Ovary (tissue), 9 donors: Measurements from ENCODE around the gene ACTN1. TPM values are rescaled to one million over a fixed set of nuclear protein-coding genes. Genes with fewer than 3 reads are reported as not detected.

Source experiments
- DNase-seq, 5 donors: peaks; one replicate each; pipeline ENCODE4 v3.0.0-alpha.2; 2019 to 2020
- H3K27ac ChIP-seq, 2 donors: fragments of 200-600 bp; one replicate each; pipeline versions ENCODE4 v1.5.1 to v1.8.0; 2019 to 2022
- H3K27me3 ChIP-seq: fragments of 200-600 bp; one replicate; pipeline ENCODE4 v1.8.0; 2022
- H3K36me3 ChIP-seq: fragments of 200-600 bp; sonication (generic); one replicate; pipeline ENCODE4 v1.5.1; 2019
- H3K4me1 ChIP-seq: one replicate; pipeline ENCODE4 v1.8.1; 2013; ENCODE audit warnings: mild to moderate bottlenecking, moderate library complexity; ENCODE audit not compliant: insufficient read depth
- H3K4me3 ChIP-seq: fragments of 200-600 bp; sonication (generic); one replicate; pipeline ENCODE4 v1.5.1; 2017
- H3K9me3 ChIP-seq, 2 donors: fragments of 200-600 bp in 1 of 2; sonication (generic) in 1 of 2; one replicate each; pipeline versions ENCODE4 v1.5.1 to v1.8.1; 2013 to 2019; ENCODE audit warnings: mild to moderate bottlenecking in 1 of 2, moderate library complexity in 1 of 2
- CTCF ChIP-seq, 3 donors: fragments of 450-650 bp in 2 of 3; fragments of 200-600 bp in 1 of 3; IDR thresholded peaks; one replicate each; pipeline versions ENCODE4 v1.5.1 to v1.8.0; 2016 to 2022; ENCODE audit warnings: antibody characterized with exemption in 3 of 3, mild to moderate bottlenecking in 1 of 3
- EP300 ChIP-seq: sonication (generic); formaldehyde crosslinking; IDR thresholded peaks from one replicate; pipeline ENCODE4 v1.6.1; 2017; ENCODE audit warnings: antibody characterized with exemption
- POLR2A ChIP-seq: fragments of 450-650 bp; IDR thresholded peaks from one replicate; pipeline ENCODE4 v1.6.1; 2017; ENCODE audit warnings: antibody characterized with exemption, mild to moderate bottlenecking, moderate library complexity
- WGBS, 3 donors: extraction: QIAGEN DNeasy Blood & Tissue Kit in 1 of 3; methylation state at CpG; one replicate each; pipeline versions ENCODE4 v1.1.5 to v1.1.7; 2013 to 2017; 5-methylcytosine and 5-hydroxymethylcytosine counted together
- intact Hi-C, 4 donors: fragments of 100-400 bp; cut with DNase I; formaldehyde crosslinking; loops; one replicate each; pipeline versions ENCODE4 v1.11.0 to v1.15.1; 2022 to 2023
- polyA plus RNA-seq, 2 donors: library from polyadenylated mRNA; stranded (reverse); fragments of 200-250 nt in 1 of 2; fragments of 350-450 nt in 1 of 2; fragmentation: Illumina TruSeq in 1 of 2; extraction: RNeasy Lipid Tissue Mini Kit (QIAGEN cat#74804) in 1 of 2; gene quantifications; one replicate each; pipeline ENCODE4 v1.2.3, GENCODE V29; 2013 to 2014
- total RNA-seq, 7 donors: library from RNA; depleted of rRNA in 2 of 7; stranded (reverse); fragments of >200 nt in 2 of 7; fragmentation: NEBNext Ultra II Directional in 3 of 7; extraction: Animal tissue kit (Norgen Biotek cat#: 25700) in 3 of 7; gene quantifications; one replicate each; pipeline versions ENCODE4 v1.1.0 to v1.2.4, GENCODE V29; 2016 to 2023
- donor health status: DM: no; HTN: no; CAD: no; lungs with moderate emphysema.
- donor health status: DM: no; HTN: no; CAD: no.
- donor health status: Bipolar disorder and iron deficiency.
- donor health status: DM: yes; HTN: yes; CAD: no.
- donor health status: DM: no; HTN: no; CAD: no.
- donor health status: DM: yes; HTN: yes; CAD: no.

ACTN1 gene
- total and polyA plus RNA-seq, 9 donors: 39.0 to 203 (median 138) TPM

DNA sequence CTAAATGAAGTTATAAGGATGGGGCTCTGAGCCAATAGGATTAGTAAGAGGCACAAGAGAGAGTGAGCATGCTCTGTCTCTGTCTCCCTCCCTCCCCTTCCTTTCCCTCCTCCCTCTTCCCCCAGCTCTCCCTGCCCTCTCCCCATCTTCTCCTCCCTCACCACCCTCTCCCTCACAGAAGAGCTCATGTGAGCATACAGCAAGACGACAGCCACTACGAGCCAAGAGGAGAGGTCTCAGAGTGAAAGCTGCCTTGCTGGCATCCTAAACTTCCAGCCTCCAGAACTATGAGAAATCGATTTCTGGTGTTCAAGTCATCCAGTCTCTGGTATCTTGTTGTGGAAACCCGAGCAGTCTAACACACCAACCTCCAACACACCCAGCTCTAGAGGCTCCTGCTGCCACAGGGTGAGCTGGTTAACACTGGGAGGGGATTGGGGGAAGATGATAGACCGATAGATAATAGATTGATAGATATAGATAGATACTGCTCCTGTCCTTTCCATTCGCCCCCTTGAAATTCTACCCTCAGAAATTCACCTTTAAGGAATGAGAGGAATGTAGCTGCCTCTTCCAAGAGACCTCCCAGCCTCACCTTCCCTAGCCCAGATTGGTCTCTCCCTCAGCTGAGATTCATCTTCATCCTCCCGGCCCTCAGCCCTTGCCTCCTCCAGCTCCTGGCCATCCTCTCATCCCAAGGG is 25.8 kb upstream of the ACTN1 start:
- no peak overlapping the region for H3K27ac ChIP-seq
- no peaks in the 10 kb centered on the region for H3K36me3 ChIP-seq
- H3K4me3 ChIP-seq: no peak overlapping the region
- no peak for TF ChIP-seq CTCF (IDR thresholded peaks at IDR 0.05)
- no peak for TF ChIP-seq EP300
- no peak for TF ChIP-seq POLR2A
- no peaks in the 10 kb centered on the region for H3K4me1 ChIP-seq
- no peak for DNase-seq
- intact Hi-C loops: no loop called here
- no peaks in the 10 kb centered on the region for H3K27me3 ChIP-seq
- no peaks in the 10 kb centered on the region for H3K9me3 ChIP-seq
- 45 to 53% (median 49%) methylated on average over 7 of the region's 7 CpGs for WGBS, 3 donors

DNA sequence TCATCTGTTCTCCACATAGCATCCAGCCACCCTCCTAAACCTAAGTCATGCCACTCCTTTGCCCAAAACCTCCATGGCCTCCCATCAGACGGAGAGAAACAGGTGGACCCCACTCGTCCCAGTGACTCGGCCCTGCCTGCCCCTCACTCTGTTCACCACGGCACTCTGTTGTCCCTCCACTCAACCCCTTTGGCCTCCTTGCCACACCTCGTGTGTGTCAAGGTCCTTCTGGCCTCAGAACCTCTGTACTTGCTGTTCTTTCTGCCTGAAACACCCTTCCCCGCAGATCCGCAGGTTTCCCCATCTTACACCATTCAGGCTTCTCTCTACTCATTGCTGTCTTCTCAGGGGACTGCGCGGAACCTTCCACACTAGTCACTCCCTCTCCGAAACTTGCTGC is 24.5 kb upstream of the ACTN1 start:
- H3K27ac ChIP-seq: no peak overlapping the region
- no peaks in the 10 kb centered on the region for H3K27me3 ChIP-seq
- H3K4me3 ChIP-seq: no peak overlapping the region
- H3K9me3 ChIP-seq: no peaks in the 10 kb centered on the region
- H3K36me3 ChIP-seq: no peaks in the 10 kb centered on the region
- TF ChIP-seq POLR2A: no peak
- TF ChIP-seq EP300: no peak
- no peak for TF ChIP-seq CTCF (IDR thresholded peaks at IDR 0.05)
- WGBS, 3 donors: 82 to 84% (median 82%) methylated on average over 10 of the region's 10 CpGs
- H3K4me1 ChIP-seq: no peaks in the 10 kb centered on the region
- DNase-seq: no peak
- intact Hi-C loops: no loop called here

- no peaks in the 10 kb centered on the region for H3K9me3 ChIP-seq
- no peaks in the 10 kb centered on the region for H3K36me3 ChIP-seq
- H3K4me3 ChIP-seq: no peak overlapping the region
- WGBS, 3 donors: 84 to 93% (median 87%) methylated on average over 3 of the region's 3 CpGs
- no peak overlapping the region for H3K27ac ChIP-seq
- no peaks in the 10 kb centered on the region for H3K27me3 ChIP-seq
- intact Hi-C loops: no loop called here
- H3K4me1 ChIP-seq: no peaks in the 10 kb centered on the region
- peak in 1 of 5 donors; percentile 32 for DNase-seq
- no peak for TF ChIP-seq POLR2A
Measured at GRCh38 chr14:69002069-69002468, 23.0 kb upstream of the ACTN1 start.

- intact Hi-C loops: no loop called here
- Histone ChIP-seq H3K4me1 (no peaks in the 10 kb centered on the region), H3K36me3 (no peaks in the 10 kb centered on the region), H3K9me3 (no peaks in the 10 kb centered on the region), H3K27ac (no peak overlapping the region), H3K27me3 (no peaks in the 10 kb centered on the region), H3K4me3 (no peak overlapping the region)
- no peak for TF ChIP-seq POLR2A
- DNase-seq: no peak
- 86 to 90% (median 88%) methylated on average over 2 of the region's 2 CpGs for WGBS, 3 donors
Measured at GRCh38 chr14:69001375-69001774, 22.3 kb upstream of the ACTN1 start.

- Histone ChIP-seq H3K4me3 (no peak overlapping the region), H3K9me3 (no peaks in the 10 kb centered on the region), H3K27ac (no peak overlapping the region), H3K27me3 (no peaks in the 10 kb centered on the region), H3K4me1 (no peaks in the 10 kb centered on the region), H3K36me3 (no peaks in the 10 kb centered on the region)
- 61 to 67% (median 62%) methylated on average over 5 of the region's 5 CpGs for WGBS, 3 donors
- no peak for DNase-seq
- no peak for TF ChIP-seq CTCF (IDR thresholded peaks at IDR 0.05)
- TF ChIP-seq EP300: no peak
- TF ChIP-seq POLR2A: no peak
- intact Hi-C loops: no loop called here
Measured at GRCh38 chr14:68998062-68998461, 19.0 kb upstream of the ACTN1 start.
